SU-DHL-6 (cell line): ENCODE measurements around the gene CDH23.

Experiments
- H2AFZ ChIP-seq: fragments of 200-600 bp; sonication (generic); 2 replicates; pipeline ENCODE4 v1.6.1; 2014; ENCODE audit warnings: low read depth, mild to moderate bottlenecking, moderate library complexity, mixed read lengths, antibody characterized with exemption, low read length; ENCODE audit not compliant: severe bottlenecking
- H3F3A ChIP-seq: fragments of 200-600 bp; shearing (Covaris generic); 2 replicates; pipeline ENCODE4 v1.6.0; 2016; ENCODE audit warnings: antibody characterized with exemption, mild to moderate bottlenecking; ENCODE audit not compliant: insufficient read depth
- H3K27ac ChIP-seq: fragments of 200-600 bp; sonication (generic); 2 replicates; pipeline ENCODE4 v1.5.1; 2016; ENCODE audit warnings: low read depth, mild to moderate bottlenecking, low read length, moderate library complexity, mixed read lengths
- H3K27me3 ChIP-seq: fragments of 200-600 bp; sonication (generic), shearing (Covaris generic); 2 replicates; pipeline ENCODE4 v1.6.0; 2014; ENCODE audit warnings: mild to moderate bottlenecking, low read length
- H3K36me3 ChIP-seq: fragments of 200-600 bp; sonication (generic); 2 replicates; pipeline ENCODE4 v1.6.1; 2014; ENCODE audit warnings: mild to moderate bottlenecking, low read length, mixed read lengths
- H3K4me2 ChIP-seq: fragments of 300-600, 200-600 bp; shearing (Covaris generic), sonication (generic); 2 replicates; pipeline ENCODE4 v1.6.0; 2014; ENCODE audit warnings: low read length, low read depth, mild to moderate bottlenecking; ENCODE audit not compliant: poor library complexity, severe bottlenecking
- H3K4me3 ChIP-seq: fragments of 200-600 bp; sonication (generic); 2 replicates; pipeline ENCODE4 v1.5.1; 2014; ENCODE audit warnings: antibody characterized with exemption, low read length, mild to moderate bottlenecking, mixed read lengths; ENCODE audit not compliant: insufficient read depth, poor library complexity, severe bottlenecking
- H3K79me2 ChIP-seq: fragments of 200-600 bp; sonication (generic); 2 replicates; pipeline ENCODE4 v1.6.1; 2014; ENCODE audit warnings: mild to moderate bottlenecking, low read length, moderate library complexity; ENCODE audit not compliant: insufficient read depth
- H3K9ac ChIP-seq: fragments of 200-600 bp; sonication (generic); 2 replicates; pipeline ENCODE4 v1.7.0; 2014; ENCODE audit warnings: mild to moderate bottlenecking, low read length
- H3K9me2 ChIP-seq: fragments of 200-600 bp; sonication (generic); replicated peaks from 2 replicates; pipeline ENCODE4 v1.6.1; 2014; ENCODE audit warnings: low read length; ENCODE audit not compliant: insufficient read depth
- H3K9me3 ChIP-seq: fragments of 200-600 bp; sonication (generic); 2 replicates; pipeline ENCODE4 v1.6.1; 2014; ENCODE audit warnings: low read length, mixed read lengths; ENCODE audit not compliant: insufficient read depth
- H4K20me1 ChIP-seq: fragments of 200-600 bp; sonication (generic); 2 replicates; pipeline ENCODE4 v1.6.1; 2014; ENCODE audit warnings: low read depth, mild to moderate bottlenecking, antibody characterized with exemption, low read length, moderate library complexity, mixed read lengths
- EZH2phosphoT487 ChIP-seq: fragments of 200-600 bp; sonication (generic), shearing (Covaris generic); conservative IDR thresholded peaks from 2 replicates; pipeline ENCODE4 v1.6.1; 2018; ENCODE audit warnings: mild to moderate bottlenecking, antibody characterized with exemption, low read length, moderate library complexity, mixed read lengths
- TF ChIP-seq, protein P1 (sequence below): fragments of 200-600 bp; sonication (generic); IDR thresholded peaks from one replicate; pipeline ENCODE4 v1.5.1; 2017; ENCODE audit warnings: antibody characterized with exemption, mild to moderate bottlenecking, low read length, moderate library complexity; ENCODE audit not compliant: insufficient read depth, poor library complexity, severe bottlenecking

Gene CDH23

GRCh38 chr10:71390461-71390835 lies 6.3 kb upstream of the CDH23 start:
- no peaks in the 10 kb centered on the region for H3K9me3 ChIP-seq
- no peak overlapping the region for H3K4me3 ChIP-seq
- no peaks in the 10 kb centered on the region for H3K36me3 ChIP-seq
- no peaks in the 10 kb centered on the region for H4K20me1 ChIP-seq
- H3K9ac ChIP-seq = no peak overlapping the region
- no peaks in the 10 kb centered on the region; the same call in 1 of the 2 replicates for H3K27me3 ChIP-seq
- H3F3A ChIP-seq = no peaks in the 10 kb centered on the region
- H2AFZ ChIP-seq = no peak overlapping the region
- H3K9me2 ChIP-seq = no peaks in the 10 kb centered on the region
- TF ChIP-seq, protein P1, sequence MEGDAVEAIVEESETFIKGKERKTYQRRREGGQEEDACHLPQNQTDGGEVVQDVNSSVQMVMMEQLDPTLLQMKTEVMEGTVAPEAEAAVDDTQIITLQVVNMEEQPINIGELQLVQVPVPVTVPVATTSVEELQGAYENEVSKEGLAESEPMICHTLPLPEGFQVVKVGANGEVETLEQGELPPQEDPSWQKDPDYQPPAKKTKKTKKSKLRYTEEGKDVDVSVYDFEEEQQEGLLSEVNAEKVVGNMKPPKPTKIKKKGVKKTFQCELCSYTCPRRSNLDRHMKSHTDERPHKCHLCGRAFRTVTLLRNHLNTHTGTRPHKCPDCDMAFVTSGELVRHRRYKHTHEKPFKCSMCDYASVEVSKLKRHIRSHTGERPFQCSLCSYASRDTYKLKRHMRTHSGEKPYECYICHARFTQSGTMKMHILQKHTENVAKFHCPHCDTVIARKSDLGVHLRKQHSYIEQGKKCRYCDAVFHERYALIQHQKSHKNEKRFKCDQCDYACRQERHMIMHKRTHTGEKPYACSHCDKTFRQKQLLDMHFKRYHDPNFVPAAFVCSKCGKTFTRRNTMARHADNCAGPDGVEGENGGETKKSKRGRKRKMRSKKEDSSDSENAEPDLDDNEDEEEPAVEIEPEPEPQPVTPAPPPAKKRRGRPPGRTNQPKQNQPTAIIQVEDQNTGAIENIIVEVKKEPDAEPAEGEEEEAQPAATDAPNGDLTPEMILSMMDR = no peak
- TF ChIP-seq EZH2phosphoT487 = no peak
- no peaks in the 10 kb centered on the region for H3K79me2 ChIP-seq
- H3K27ac ChIP-seq = no peak overlapping the region
- H3K4me2 ChIP-seq = no peak overlapping the region

DNA sequence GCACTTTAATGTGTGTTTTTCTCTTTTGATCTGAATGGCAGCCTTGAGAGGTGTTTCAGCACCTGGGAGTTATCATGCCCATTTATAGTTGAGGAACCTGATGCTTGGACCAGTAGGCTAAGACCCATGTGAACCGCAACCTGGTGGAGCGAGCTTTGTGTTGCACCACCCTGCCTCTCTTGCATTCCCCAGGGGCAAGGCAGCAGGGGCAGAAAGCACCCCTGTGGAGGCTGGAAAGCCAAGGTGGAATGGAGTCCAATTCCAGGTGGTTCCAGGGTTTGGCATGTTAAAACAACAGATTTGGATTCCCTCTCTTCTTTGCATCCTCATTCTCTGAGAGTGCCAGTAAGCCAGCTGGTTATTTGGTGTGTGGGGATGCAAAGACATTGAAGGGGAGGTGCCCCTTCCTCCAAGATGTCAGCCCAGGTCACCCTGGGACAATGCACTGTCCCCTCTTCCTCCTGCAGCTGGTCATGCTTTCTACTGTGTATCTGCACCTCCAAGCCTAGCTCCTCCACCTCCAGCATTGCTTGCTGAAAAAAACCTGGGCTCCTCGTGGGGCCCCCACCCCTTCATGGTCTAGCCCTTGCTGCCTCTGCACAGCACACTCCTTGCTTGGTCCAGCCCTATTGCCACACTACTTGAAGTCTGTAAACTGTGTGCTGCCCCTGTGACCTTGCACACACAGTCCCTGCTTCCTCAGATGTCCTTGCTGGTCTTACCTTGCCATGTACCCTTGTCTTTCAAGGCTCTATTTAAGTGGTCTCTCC lies 5.6 kb upstream of the CDH23 start:
- Histone ChIP-seq H3F3A (no peaks in the 10 kb centered on the region), H3K27me3 (no peaks in the 10 kb centered on the region; the same call in 1 of the 2 replicates), H3K27ac (no peak overlapping the region), H3K79me2 (no peaks in the 10 kb centered on the region), H3K9me2 (no peaks in the 10 kb centered on the region), H3K4me3 (no peak overlapping the region), H4K20me1 (no peaks in the 10 kb centered on the region), H2AFZ (no peak overlapping the region), H3K9me3 (no peaks in the 10 kb centered on the region), H3K4me2 (no peak overlapping the region), H3K36me3 (no peaks in the 10 kb centered on the region), H3K9ac (no peak overlapping the region)
- no peak for TF ChIP-seq EZH2phosphoT487
- TF ChIP-seq, protein P1 = no peak

DNA sequence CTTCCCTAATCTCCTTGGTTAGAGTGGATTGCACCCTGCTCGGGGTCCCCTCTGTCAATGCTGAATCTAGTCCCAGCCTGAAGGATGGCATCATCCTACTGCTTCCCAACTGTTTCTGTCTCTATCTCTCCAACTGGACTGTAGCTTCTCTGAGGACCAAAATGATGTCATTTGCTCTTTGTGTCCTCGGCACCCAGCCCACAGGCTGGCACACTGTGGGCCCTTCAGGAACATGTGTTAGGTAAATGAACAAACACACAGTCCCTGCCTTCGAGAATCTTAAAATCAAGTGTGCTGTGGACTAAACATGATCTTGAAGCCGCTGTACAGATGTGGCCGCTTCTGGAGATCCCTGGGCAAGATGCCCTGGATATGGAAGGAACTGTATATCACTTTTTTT lies 5.0 kb upstream of the CDH23 start:
- H2AFZ ChIP-seq = no peak overlapping the region
- H3K9ac ChIP-seq = no peak overlapping the region
- no peaks in the 10 kb centered on the region for H3K36me3 ChIP-seq
- TF ChIP-seq, protein P1 = no peak
- no peak for TF ChIP-seq EZH2phosphoT487
- no peak overlapping the region for H3K4me3 ChIP-seq
- no peak overlapping the region for H3K27ac ChIP-seq
- no peaks in the 10 kb centered on the region for H3K79me2 ChIP-seq
- H3F3A ChIP-seq = no peaks in the 10 kb centered on the region
- H4K20me1 ChIP-seq = no peaks in the 10 kb centered on the region
- no peaks in the 10 kb centered on the region for H3K9me3 ChIP-seq
- H3K27me3 ChIP-seq = no peaks in the 10 kb centered on the region; the same call in 1 of the 2 replicates
- no peaks in the 10 kb centered on the region for H3K9me2 ChIP-seq
- no peak overlapping the region for H3K4me2 ChIP-seq
